ENCODE measurements around the gene MEGF10. TPM values are rescaled to one million over a fixed set of nuclear protein-coding genes. Genes with fewer than 3 reads are reported as not detected.

The MEGF10 gene
- total RNA-seq, 2 experiments from 2014 or later: not detected

DNA sequence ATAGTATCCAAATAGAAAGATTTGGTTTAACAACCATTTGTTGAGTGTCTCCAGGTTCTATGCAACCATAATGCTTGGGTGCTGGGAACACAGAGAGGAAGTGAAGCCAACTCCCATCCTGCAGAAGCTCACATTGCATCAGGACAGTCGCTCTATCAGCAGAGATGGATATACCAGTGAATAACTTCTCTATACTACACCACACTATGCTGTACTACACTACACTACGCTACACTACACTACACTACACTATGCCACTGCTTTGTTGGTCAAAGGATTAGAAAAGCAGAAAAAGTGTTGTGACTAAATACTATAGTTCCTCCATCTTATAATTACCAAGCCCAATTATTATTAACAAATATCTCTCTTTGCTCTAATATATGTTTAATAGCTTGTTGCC, 137.7 kb downstream of the MEGF10 start:
- Mint-ChIP-seq H3K4me1 (ENCODE audit: low read depth) (peaks cover 2% of the 10 kb centered on the region), H3K27ac (no peak overlapping the region), H3K4me3 (no peak overlapping the region), H3K36me3 (no peaks in the 10 kb centered on the region), H3K27me3 (peaks cover 4% of the 10 kb centered on the region), H3K9me3 (no peaks in the 10 kb centered on the region)
- CTCF ChIA-PET: no interaction called here
- intact Hi-C loops (cut with micrococcal nuclease): no loop called here
- POLR2A ChIA-PET: no interaction called here
- no peak for DNase-seq

DNA sequence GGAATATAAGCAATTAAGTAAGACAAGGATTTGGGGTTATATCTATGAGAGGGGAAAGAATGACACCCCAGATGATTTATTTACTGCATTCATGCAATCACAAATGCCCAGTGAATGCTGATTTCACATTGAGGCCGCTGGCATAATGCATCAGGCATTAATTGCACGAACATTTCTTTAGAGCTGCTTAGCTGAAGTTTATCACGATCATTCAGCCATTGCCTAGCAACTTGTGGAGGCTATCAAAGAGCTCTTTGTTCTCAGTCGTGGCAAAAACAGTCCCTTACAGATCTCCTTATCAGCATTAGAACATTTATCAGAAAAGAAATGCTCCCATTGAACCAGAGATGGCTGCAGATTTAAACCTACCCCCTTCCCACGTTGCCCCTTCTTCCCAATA, 138.2 kb downstream of the MEGF10 start:
- H3K27ac Mint-ChIP-seq: no peak overlapping the region
- no peaks in the 10 kb centered on the region for H3K9me3 Mint-ChIP-seq
- H3K27me3 Mint-ChIP-seq: peaks cover 4% of the 10 kb centered on the region
- no peaks in the 10 kb centered on the region for H3K36me3 Mint-ChIP-seq
- intact Hi-C loops (cut with micrococcal nuclease): no loop called here
- POLR2A ChIA-PET: no interaction called here
- H3K4me3 Mint-ChIP-seq: no peak overlapping the region
- CTCF ChIA-PET: no interaction called here
- H3K4me1 Mint-ChIP-seq (ENCODE audit: low read depth): no peaks in the 10 kb centered on the region
- DNase-seq: no peak

DNA sequence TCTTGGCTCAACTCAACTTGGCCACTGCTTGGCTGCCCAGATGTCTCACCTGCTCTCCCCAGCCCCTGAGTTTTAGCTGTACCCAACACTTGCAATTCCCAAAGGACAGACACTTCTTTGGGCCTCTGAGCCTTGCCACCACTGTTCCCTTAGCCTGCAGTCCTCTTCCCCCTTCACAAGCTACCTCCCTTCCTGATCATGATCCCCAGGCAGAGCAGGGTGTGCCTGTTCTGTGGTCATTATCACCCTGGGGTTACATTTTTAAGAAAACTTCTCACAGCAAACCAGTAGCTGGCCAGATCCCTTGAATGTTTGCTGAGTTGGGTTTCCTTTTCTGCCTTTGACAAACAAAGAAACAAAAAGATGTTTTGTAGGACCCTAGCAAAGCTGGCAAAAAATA, 139.3 kb downstream of the MEGF10 start:
- POLR2A ChIA-PET: no interaction called here
- Mint-ChIP-seq H3K4me1 (ENCODE audit: low read depth) (no peaks in the 10 kb centered on the region), H3K27ac (no peak overlapping the region), H3K36me3 (no peaks in the 10 kb centered on the region), H3K27me3 (no peaks in the 10 kb centered on the region), H3K9me3 (no peaks in the 10 kb centered on the region), H3K4me3 (no peak overlapping the region)
- CTCF ChIA-PET: interaction anchor here (0.9 kb wide), 1 partner anchor 115 kb away, joined by 3 read pairs; no protein-coding TSS in a partner anchor
- intact Hi-C loops (cut with micrococcal nuclease): no loop called here
- no peak for DNase-seq

DNA sequence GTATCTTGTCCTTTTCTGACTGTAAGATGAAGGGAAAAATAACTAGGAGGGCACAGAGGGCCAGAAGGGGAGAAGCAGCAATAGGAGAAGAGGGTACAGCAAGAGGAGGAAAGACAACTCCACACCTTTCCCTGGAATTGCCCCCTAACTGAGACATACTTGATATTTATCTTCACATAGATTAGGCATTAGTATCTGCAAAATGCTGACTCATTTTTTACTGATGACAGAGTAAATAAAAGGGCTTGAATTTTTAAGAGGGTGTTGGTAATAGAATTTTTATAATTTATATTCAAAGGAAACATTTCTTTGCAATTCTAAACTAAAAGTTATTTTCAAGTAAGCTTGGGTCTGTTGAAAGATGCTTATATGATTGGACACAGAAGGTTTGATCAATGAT, 140.0 kb downstream of the MEGF10 start:
- H3K4me3 Mint-ChIP-seq: no peak overlapping the region
- ChIA-PET POLR2A (no interaction called here), CTCF (interaction anchor here (0.6 to 0.9 kb wide), 2 partner anchors 116 to 183 kb away, joined by 3 read pairs; no protein-coding TSS in a partner anchor)
- intact Hi-C loops (cut with micrococcal nuclease): no loop called here
- no peak for DNase-seq
- H3K27ac Mint-ChIP-seq: no peak overlapping the region
- no peaks in the 10 kb centered on the region for H3K9me3 Mint-ChIP-seq
- no peaks in the 10 kb centered on the region for H3K36me3 Mint-ChIP-seq
- H3K4me1 Mint-ChIP-seq (ENCODE audit: low read depth): no peaks in the 10 kb centered on the region
- no peaks in the 10 kb centered on the region for H3K27me3 Mint-ChIP-seq

DNA sequence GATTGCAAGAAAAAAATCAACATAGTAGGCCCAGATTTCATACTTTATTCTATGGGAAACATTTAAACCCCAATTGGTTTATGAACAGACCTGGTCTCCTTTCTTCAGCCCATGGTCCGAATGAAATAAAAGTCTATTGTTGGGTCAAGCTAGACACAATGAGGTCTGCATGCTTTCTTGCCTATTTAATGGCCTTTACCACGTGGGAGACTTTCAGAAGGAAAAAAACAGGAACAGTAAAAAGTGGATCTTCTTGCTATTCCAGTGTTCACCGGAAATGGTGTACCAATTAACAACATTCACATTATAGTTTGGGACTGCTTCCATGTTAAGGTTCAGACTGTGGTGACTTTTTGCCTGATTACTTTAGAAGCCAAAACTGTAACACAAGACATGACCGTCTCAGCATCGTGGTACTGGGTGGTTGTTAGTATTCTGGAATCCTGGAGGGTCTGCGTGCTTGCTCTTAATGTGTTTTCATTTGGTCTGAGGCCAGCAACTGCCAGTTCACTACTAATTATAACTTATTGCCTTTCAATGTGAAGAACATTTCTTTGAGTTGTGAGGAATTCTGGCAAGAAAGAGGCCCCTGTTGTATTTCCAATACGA, 141.5 kb downstream of the MEGF10 start:
- ChIA-PET POLR2A (no interaction called here), CTCF (no interaction called here)
- H3K4me3 Mint-ChIP-seq: no peak overlapping the region
- H3K27me3 Mint-ChIP-seq: no peaks in the 10 kb centered on the region
- H3K27ac Mint-ChIP-seq: no peak overlapping the region
- no peaks in the 10 kb centered on the region for H3K4me1 Mint-ChIP-seq (ENCODE audit: low read depth)
- intact Hi-C loops (cut with micrococcal nuclease): no loop called here
- DNase-seq: no peak
- no peaks in the 10 kb centered on the region for H3K9me3 Mint-ChIP-seq
- H3K36me3 Mint-ChIP-seq: no peaks in the 10 kb centered on the region

DNA sequence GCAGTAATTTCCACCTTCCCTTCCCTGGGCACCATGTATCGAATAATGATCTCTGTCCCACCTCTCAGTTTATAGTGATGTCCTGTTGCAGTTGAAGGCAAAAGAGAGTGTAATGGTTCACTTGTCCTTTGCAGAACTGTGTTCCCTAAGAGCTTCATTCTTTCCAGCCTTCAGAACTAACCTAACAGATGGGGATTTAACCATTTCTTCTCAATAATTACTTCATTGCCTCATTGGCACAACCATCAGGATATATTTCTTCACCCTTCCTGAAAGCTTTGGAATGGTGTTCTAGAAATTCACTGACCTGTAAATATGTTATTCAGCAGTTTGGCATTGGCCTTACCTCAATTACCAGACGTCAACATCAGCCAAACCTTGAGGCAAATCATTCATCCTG, 142.9 kb downstream of the MEGF10 start:
- Mint-ChIP-seq H3K36me3 (no peaks in the 10 kb centered on the region), H3K9me3 (no peaks in the 10 kb centered on the region), H3K27ac (no peak overlapping the region), H3K4me1 (ENCODE audit: low read depth) (no peaks in the 10 kb centered on the region), H3K27me3 (no peaks in the 10 kb centered on the region), H3K4me3 (no peak overlapping the region)
- intact Hi-C loops (cut with micrococcal nuclease): no loop called here
- ChIA-PET POLR2A (no interaction called here), CTCF (no interaction called here)
- DNase-seq: no peak

DNA sequence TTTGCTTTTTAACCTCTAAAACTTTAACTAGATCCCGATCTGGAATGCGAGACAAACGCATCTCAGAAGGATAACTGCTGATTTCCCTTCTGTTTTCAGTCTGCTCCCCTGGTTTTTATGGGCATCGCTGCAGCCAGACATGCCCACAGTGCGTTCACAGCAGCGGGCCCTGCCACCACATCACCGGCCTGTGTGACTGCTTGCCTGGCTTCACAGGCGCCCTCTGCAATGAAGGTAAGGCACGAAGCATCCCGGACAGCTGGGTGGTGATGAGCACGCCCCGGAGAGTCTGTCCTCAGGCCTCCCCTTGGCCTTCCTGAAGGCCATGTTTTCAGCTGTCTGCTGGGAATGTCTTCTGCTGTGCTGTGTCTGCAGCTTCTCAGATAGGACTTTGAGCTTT, 144.0 kb downstream of the MEGF10 start:
- H3K4me1 Mint-ChIP-seq (ENCODE audit: low read depth): no peaks in the 10 kb centered on the region
- DNase-seq: no peak
- H3K4me3 Mint-ChIP-seq: no peak overlapping the region
- POLR2A ChIA-PET: no interaction called here
- no peaks in the 10 kb centered on the region for H3K36me3 Mint-ChIP-seq
- CTCF ChIA-PET: no interaction called here
- no peak overlapping the region for H3K27ac Mint-ChIP-seq
- no peaks in the 10 kb centered on the region for H3K27me3 Mint-ChIP-seq
- intact Hi-C loops (cut with micrococcal nuclease): no loop called here
- no peaks in the 10 kb centered on the region for H3K9me3 Mint-ChIP-seq

DNA sequence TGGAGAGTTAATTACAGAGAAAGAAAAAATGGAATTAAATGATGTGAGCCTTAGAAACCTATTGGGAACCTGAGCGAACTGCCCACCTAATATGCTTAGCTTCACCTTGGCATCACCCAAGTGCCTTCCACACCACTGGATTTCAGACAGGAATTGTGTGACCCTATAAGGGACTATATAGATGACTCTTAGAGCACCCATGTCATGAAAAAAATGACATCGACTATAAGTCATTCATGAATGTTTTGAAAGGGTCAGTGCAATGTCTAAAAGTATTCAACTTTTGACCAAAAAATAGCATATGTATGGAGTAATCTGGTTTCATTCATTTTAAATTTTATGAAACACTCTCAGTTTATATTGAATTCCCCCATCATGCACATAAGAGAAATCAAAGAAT, 145.2 kb downstream of the MEGF10 start:
- Mint-ChIP-seq H3K4me1 (ENCODE audit: low read depth) (no peaks in the 10 kb centered on the region), H3K27me3 (no peaks in the 10 kb centered on the region), H3K9me3 (no peaks in the 10 kb centered on the region), H3K27ac (no peak overlapping the region), H3K4me3 (no peak overlapping the region), H3K36me3 (no peaks in the 10 kb centered on the region)
- POLR2A ChIA-PET: no interaction called here
- CTCF ChIA-PET: no interaction called here
- intact Hi-C loops (cut with micrococcal nuclease): no loop called here
- DNase-seq: no peak

DNA sequence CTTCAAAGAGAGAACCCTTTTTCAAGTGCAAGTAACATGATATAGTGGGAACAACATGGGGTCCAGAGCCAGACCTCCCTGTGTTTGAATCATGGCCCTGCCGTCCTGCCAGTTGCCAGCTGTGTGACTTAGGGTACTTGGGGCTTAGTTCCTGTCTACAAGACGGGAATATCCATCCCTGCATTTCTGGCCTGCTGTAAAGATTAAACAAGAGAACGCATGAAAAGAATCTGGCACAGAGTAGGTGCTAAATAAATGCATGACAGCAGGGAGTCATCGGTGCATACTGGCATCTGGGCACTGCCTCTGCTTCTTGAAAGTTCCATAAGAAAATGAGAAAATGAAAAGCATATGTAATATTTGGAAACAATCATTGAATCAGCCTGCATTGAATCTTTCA, 149.0 kb downstream of the MEGF10 start:
- ChIA-PET CTCF (no interaction called here), POLR2A (no interaction called here)
- H3K27ac Mint-ChIP-seq: no peak overlapping the region
- H3K9me3 Mint-ChIP-seq: no peaks in the 10 kb centered on the region
- H3K36me3 Mint-ChIP-seq: no peaks in the 10 kb centered on the region
- no peaks in the 10 kb centered on the region for H3K4me1 Mint-ChIP-seq (ENCODE audit: low read depth)
- intact Hi-C loops (cut with micrococcal nuclease): no loop called here
- no peak for DNase-seq
- H3K4me3 Mint-ChIP-seq: no peak overlapping the region
- H3K27me3 Mint-ChIP-seq: peaks cover 3% of the 10 kb centered on the region

DNA sequence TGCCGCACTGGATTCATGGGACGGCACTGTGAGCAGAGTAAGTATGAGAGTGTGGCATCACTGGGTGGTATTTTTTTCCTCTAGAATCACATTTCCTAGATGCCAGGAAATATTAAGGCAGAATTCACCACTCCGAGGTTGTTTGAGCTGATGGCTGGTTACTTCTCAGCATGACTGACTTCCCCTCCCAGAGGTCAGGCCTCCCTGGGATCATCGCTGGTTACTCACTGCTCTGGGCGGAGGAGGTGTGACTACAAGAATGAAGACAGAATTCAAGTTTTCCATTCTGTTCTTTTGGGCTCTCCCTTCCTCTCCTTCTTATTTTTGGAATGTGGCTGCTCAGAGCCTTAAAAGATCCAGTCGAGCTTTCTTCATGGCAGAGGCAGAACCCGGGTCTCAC, 150.2 kb downstream of the MEGF10 start:
- CTCF ChIA-PET: no interaction called here
- intact Hi-C loops (cut with micrococcal nuclease): no loop called here
- POLR2A ChIA-PET: no interaction called here
- Mint-ChIP-seq H3K4me1 (ENCODE audit: low read depth) (no peaks in the 10 kb centered on the region), H3K9me3 (no peaks in the 10 kb centered on the region), H3K36me3 (no peaks in the 10 kb centered on the region), H3K27me3 (peaks cover 3% of the 10 kb centered on the region), H3K4me3 (no peak overlapping the region), H3K27ac (no peak overlapping the region)
- no peak for DNase-seq

DNA sequence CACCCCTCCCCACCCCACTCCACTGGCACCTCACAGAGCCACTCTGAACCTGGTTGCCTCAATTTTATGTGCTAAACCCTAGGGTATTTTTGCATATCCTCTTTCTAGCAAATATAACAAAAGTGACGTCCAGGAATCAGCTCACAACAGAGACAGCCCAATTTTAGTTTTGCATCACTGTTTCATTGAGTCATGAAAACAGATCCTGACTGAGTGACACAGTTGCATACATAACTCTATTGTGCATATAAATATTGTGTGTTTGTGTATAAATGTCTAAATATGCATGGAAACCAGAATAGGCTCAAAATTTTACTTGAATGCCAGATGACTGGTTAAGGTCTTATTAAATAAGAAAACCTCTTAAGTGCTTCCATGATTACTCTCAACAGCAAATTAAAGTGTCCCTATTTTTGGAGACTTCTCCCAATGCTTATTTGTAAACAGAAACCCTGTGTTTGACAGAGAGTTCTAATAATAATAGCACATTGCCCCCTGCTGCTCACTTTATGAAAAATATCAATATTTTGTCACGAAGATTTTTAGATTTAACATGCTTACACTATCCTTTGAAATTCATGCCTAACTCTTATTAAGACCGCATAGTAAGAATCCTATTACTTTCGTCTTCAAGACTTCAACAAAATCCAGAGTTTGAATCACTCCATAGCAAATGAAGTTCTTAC, 151.3 kb downstream of the MEGF10 start:
- intact Hi-C loops (cut with micrococcal nuclease): no loop called here
- ChIA-PET CTCF (no interaction called here), POLR2A (no interaction called here)
- no peak overlapping the region for H3K27ac Mint-ChIP-seq
- no peak for DNase-seq
- no peaks in the 10 kb centered on the region for H3K4me1 Mint-ChIP-seq (ENCODE audit: low read depth)
- H3K4me3 Mint-ChIP-seq: no peak overlapping the region
- no peaks in the 10 kb centered on the region for H3K9me3 Mint-ChIP-seq
- H3K36me3 Mint-ChIP-seq: no peaks in the 10 kb centered on the region
- H3K27me3 Mint-ChIP-seq: peaks cover 3% of the 10 kb centered on the region

DNA sequence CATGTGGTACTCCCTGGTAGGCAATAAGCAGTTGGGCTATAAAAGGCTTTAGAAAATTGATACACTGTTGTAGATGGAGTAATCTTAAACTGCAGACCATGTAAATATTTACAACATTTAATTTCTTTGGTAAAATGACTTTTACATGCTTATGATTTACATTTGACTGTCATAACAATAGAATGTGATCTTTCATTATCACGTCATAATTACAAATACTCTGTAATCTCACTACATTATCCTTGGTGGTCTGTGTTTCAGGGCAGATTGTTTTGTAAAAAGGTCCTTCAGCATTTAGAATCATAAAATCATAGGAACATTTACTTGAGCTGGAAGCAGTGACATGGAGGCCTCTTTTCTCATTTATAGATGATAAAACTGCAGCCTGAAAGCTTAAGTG, 153.6 kb downstream of the MEGF10 start:
- intact Hi-C loops (cut with micrococcal nuclease): no loop called here
- CTCF ChIA-PET: no interaction called here
- POLR2A ChIA-PET: no interaction called here
- no peak overlapping the region for H3K27ac Mint-ChIP-seq
- H3K4me1 Mint-ChIP-seq (ENCODE audit: low read depth): no peaks in the 10 kb centered on the region
- H3K4me3 Mint-ChIP-seq: no peak overlapping the region
- no peaks in the 10 kb centered on the region for H3K9me3 Mint-ChIP-seq
- DNase-seq: no peak
- peaks cover 3% of the 10 kb centered on the region for H3K27me3 Mint-ChIP-seq
- H3K36me3 Mint-ChIP-seq: no peaks in the 10 kb centered on the region

DNA sequence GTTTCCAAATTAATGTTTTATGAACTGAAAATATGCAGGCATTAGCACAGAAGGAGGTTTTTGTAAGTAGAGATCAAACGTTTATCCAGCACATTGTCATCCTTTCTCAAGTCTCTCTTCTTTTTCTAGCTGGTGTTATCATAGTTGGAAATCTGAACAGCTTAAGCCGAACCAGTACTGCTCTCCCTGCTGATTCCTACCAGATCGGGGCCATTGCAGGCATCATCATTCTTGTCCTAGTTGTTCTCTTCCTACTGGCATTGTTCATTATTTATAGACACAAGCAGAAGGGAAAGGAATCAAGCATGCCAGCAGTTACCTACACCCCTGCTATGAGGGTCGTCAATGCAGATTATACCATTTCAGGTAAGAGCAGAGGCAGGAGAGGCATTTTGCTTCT, 154.7 kb downstream of the MEGF10 start:
- peaks cover 5% of the 10 kb centered on the region for H3K27me3 Mint-ChIP-seq
- H3K4me3 Mint-ChIP-seq: no peak overlapping the region
- intact Hi-C loops (cut with micrococcal nuclease): no loop called here
- no peaks in the 10 kb centered on the region for H3K36me3 Mint-ChIP-seq
- DNase-seq: no peak
- ChIA-PET CTCF (no interaction called here), POLR2A (no interaction called here)
- H3K4me1 Mint-ChIP-seq (ENCODE audit: low read depth): no peaks in the 10 kb centered on the region
- H3K27ac Mint-ChIP-seq: no peak overlapping the region
- no peaks in the 10 kb centered on the region for H3K9me3 Mint-ChIP-seq

Measured in activated CD4-positive, alpha-beta memory T cell treated with anti-CD3 and anti-CD28 coated beads for 36 hours (primary cell).